NCI-H510A treated with DMSO at 0.1 percent for 48 hours (cell line): Measurements from ENCODE around the gene GATC.

Experiments used
- DNase-seq: peaks from one replicate; lab custom pipeline; 2025; lab: John Stamatoyannopoulos, UW

The GATC gene

DNA sequence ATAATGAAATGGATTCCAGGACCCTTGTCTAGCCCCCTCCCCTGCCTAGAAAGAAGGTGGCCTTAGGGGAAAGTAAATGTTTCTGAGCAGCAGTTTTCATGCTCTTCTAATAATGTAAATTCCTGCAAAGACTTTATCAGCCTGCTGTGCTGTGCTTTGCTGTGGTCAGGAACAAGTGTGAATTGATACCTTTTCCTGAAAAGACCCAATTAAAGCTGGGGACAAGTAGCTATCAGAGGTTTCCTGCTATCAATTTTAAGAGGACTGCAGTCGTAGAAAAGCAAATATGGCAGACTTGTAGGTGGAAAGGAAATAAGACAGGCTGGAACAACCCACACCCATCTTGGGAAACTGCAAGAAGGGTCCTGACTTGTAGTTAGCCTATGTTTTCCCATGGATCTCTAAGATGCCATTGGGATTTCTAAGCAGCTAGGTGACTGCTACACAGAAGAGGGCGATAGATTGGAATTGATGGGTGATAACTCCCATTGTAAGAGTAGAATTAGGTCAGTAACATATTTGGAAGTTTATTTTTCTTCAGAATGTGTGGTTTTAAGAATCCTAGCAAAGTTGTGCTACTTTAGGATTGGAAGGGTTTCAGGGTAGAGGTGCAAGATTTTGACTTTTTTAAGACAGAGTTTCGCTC, 52.7 kb downstream of the GATC start:
- DNase-seq, result no peak

DNA sequence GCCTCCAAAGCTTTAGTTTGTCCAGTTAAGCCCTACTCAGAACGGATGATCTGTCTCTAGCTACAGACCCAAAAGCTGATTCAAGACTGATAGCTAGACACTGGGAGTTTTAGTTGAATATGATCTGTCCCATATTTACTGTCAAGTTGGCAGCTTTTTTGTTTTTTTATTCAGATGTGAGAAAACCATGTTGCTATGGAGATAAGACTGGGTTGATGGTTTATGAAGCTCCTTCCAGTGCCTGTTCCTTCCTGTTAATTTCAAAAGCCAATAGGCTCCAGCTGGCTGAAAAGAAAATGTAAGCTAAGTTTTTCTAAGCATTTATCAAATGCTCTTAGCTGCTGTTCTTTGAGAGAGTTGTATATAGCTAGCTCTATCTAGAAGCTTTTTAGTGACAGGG, 54.3 kb downstream of the GATC start:
- no peak for DNase-seq

DNA sequence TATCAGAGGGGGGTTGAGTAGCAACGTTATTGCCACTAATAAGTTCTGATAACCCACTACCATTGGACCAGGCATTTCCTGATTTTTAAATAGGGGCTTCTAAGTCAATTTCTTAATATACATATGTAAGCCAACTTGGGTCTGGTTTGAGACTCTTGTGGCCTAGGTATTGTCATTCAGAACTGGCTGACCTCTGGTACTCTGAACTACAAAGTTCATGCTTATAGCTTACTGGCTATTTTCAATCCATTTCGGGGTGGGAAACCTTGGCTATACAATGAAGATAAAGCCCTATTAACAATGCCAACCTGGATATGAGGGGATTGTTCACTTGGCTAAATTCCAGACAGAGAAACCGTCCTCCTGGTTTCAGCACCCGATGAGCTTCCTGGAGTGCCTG, 58.3 kb downstream of the GATC start:
- no peak for DNase-seq

DNA sequence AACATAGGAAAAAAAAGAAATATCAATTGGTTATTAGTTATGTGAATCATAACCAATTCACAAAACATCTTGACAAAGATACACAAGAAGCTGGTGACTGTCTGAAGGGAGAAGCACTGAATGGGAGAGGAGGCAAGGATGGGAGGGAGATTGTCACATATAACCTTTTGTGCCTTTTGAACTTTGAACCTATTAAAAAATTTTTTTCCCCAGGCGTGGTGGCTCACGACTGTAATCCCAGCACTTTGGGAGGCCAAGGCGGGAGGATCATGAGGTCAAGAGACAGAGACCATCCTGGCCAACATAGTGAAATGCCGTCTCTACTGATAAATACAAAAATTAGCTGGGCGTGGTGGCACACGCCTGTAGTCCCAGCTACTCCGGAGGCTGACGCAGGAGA, 62.3 kb downstream of the GATC start:
- DNase-seq, result no peak
